Hepatocyte (in vitro differentiated cells): ENCODE measurements around the gene SLC17A8. TPM values are rescaled to one million over a fixed set of nuclear protein-coding genes. Genes with fewer than 3 reads are reported as not detected.

Experiments
- DNase-seq: peaks from one replicate; pipeline ENCODE4 v3.0.0-alpha.2; 2016; ENCODE audit warnings: low spot score
- H2AFZ ChIP-seq: fragments of 200-600 bp; sonication (generic); 2 replicates; pipeline ENCODE4 v1.6.0; 2016; ENCODE audit warnings: antibody characterized with exemption, mild to moderate bottlenecking
- H3K27ac ChIP-seq: fragments of 200-600 bp; sonication (generic); 2 replicates; pipeline ENCODE4 v1.5.1; 2016; ENCODE audit warnings: mild to moderate bottlenecking
- H3K27me3 ChIP-seq: fragments of 200-600 bp; sonication (generic); 2 replicates; pipeline ENCODE4 v1.6.1; 2016
- H3K36me3 ChIP-seq: fragments of 200-600 bp; sonication (generic); replicated peaks from 2 replicates; pipeline ENCODE4 v1.5.1; 2016; ENCODE audit warnings: low read depth; ENCODE audit not compliant: insufficient read depth
- H3K4me1 ChIP-seq: fragments of 200-600 bp; sonication (generic); 2 replicates; pipeline ENCODE4 v1.5.1; 2016; ENCODE audit warnings: mild to moderate bottlenecking, moderate library complexity; ENCODE audit not compliant: insufficient read depth
- H3K4me2 ChIP-seq: fragments of 200-600 bp; sonication (generic); 2 replicates; pipeline ENCODE4 v1.6.0; 2016
- H3K4me3 ChIP-seq: fragments of 200-600 bp; sonication (generic); 2 replicates; pipeline ENCODE4 v1.5.1; 2016; ENCODE audit warnings: mild to moderate bottlenecking
- H3K79me2 ChIP-seq: fragments of 200-600 bp; sonication (generic); 2 replicates; pipeline ENCODE4 v1.6.0; 2017; ENCODE audit warnings: mild to moderate bottlenecking
- H3K9me2 ChIP-seq: fragments of 200-600 bp; sonication (generic); replicated peaks from 2 replicates; pipeline ENCODE4 v1.6.0; 2017; ENCODE audit warnings: mild to moderate bottlenecking; ENCODE audit not compliant: insufficient read depth
- H3K9me3 ChIP-seq: fragments of 200-600 bp; sonication (generic); 2 replicates; pipeline ENCODE4 v1.5.1; 2016; ENCODE audit warnings: low read depth, mild to moderate bottlenecking
- H4K20me1 ChIP-seq: fragments of 200-600 bp; sonication (generic); 2 replicates; pipeline ENCODE4 v1.6.0; 2016; ENCODE audit warnings: mild to moderate bottlenecking; ENCODE audit not compliant: insufficient read depth, poor library complexity, severe bottlenecking
- CTCF ChIP-seq: fragments of 200-600 bp; sonication (generic); IDR thresholded peaks from 2 replicates; pipeline ENCODE4 v1.5.1; 2016; ENCODE audit warnings: antibody characterized with exemption, mild to moderate bottlenecking; ENCODE audit not compliant: poor library complexity
- EZH2 ChIP-seq: fragments of 200-600 bp; sonication (generic); IDR thresholded peaks from 2 replicates; pipeline ENCODE4 v1.6.1; 2016; ENCODE audit warnings: antibody characterized with exemption, mild to moderate bottlenecking, borderline replicate concordance
- EZH2phosphoT487 ChIP-seq: fragments of 200-600 bp; sonication (generic); IDR thresholded peaks from one replicate; pipeline ENCODE4 v1.6.1; 2018; ENCODE audit warnings: antibody characterized with exemption, mild to moderate bottlenecking, low read depth, moderate library complexity; ENCODE audit not compliant: unreplicated experiment, severe bottlenecking
- WGBS: methylation state at CpG from one replicate; pipeline ENCODE4 v1.1.6; 2016; ENCODE audit warnings: low lambda C conversion rate; ENCODE audit errors: missing lambda C conversion rate; 5-methylcytosine and 5-hydroxymethylcytosine counted together
- polyA plus RNA-seq: library from polyadenylated mRNA; unstranded; fragments of >200 nt; fragmentation: Nextera tagmentation; extraction: Ambion mirVana; gene quantifications from 2 replicates; pipeline ENCODE4 v1.2.1, GENCODE V29; 2016
- total RNA-seq: library from RNA; depleted of rRNA; stranded (reverse); fragments of >200 nt; gene quantifications from 2 replicates; pipeline ENCODE4 v1.2.3, GENCODE V29; 2014

Gene SLC17A8
- total and polyA plus RNA-seq, 2 experiments from 2014 or later: 0.10 TPM; not detected in 1

GRCh38 chr12:100384559-100384935, 27.7 kb downstream of the SLC17A8 start:
- Histone ChIP-seq H3K27me3 (no peaks in the 10 kb centered on the region), H3K4me3 (no peak overlapping the region), H2AFZ (no peak overlapping the region), H3K4me2 (no peak overlapping the region), H3K27ac (no peak overlapping the region), H3K79me2 (no peaks in the 10 kb centered on the region), H3K4me1 (no peaks in the 10 kb centered on the region), H3K9me2 (no peaks in the 10 kb centered on the region), H4K20me1 (no peaks in the 10 kb centered on the region), H3K9me3 (no peaks in the 10 kb centered on the region), H3K36me3 (no peaks in the 10 kb centered on the region)
- no peak for DNase-seq
- WGBS: 81% methylated on average over 5 of the region's 5 CpGs
- TF ChIP-seq EZH2: no peak
- TF ChIP-seq CTCF: no peak
- no peak for TF ChIP-seq EZH2phosphoT487

- no peaks in the 10 kb centered on the region for H3K36me3 ChIP-seq
- no peaks in the 10 kb centered on the region for H3K9me3 ChIP-seq
- no peak overlapping the region for H2AFZ ChIP-seq
- 95% methylated on average over 5 of the region's 5 CpGs for WGBS
- no peaks in the 10 kb centered on the region for H3K4me1 ChIP-seq
- H3K4me2 ChIP-seq: no peak overlapping the region
- H3K79me2 ChIP-seq: no peaks in the 10 kb centered on the region
- no peak for TF ChIP-seq EZH2
- no peak for TF ChIP-seq CTCF
- TF ChIP-seq EZH2phosphoT487: no peak
- DNase-seq: no peak
- no peak overlapping the region for H3K4me3 ChIP-seq
- no peaks in the 10 kb centered on the region for H3K9me2 ChIP-seq
- no peak overlapping the region for H3K27ac ChIP-seq
- H4K20me1 ChIP-seq: no peaks in the 10 kb centered on the region
- no peaks in the 10 kb centered on the region for H3K27me3 ChIP-seq
Measured at GRCh38 chr12:100388382-100388781, 31.5 kb downstream of the SLC17A8 start.

- H3K27ac ChIP-seq: no peak overlapping the region
- no peaks in the 10 kb centered on the region for H4K20me1 ChIP-seq
- TF ChIP-seq EZH2phosphoT487: no peak
- TF ChIP-seq CTCF: peak; percentile 30
- H3K4me3 ChIP-seq: no peak overlapping the region
- peak; percentile 36 for DNase-seq
- H3K79me2 ChIP-seq: no peaks in the 10 kb centered on the region
- 95% methylated on average over 2 of the region's 2 CpGs for WGBS
- H3K4me1 ChIP-seq: no peaks in the 10 kb centered on the region
- H3K27me3 ChIP-seq: no peaks in the 10 kb centered on the region
- no peak overlapping the region for H2AFZ ChIP-seq
- H3K4me2 ChIP-seq: no peak overlapping the region
- no peaks in the 10 kb centered on the region for H3K9me2 ChIP-seq
- no peaks in the 10 kb centered on the region for H3K36me3 ChIP-seq
- no peaks in the 10 kb centered on the region for H3K9me3 ChIP-seq
Measured at GRCh38 chr12:100391856-100392255, 35.0 kb downstream of the SLC17A8 start.

GRCh38 chr12:100393200-100393599, 36.3 kb downstream of the SLC17A8 start:
- no peaks in the 10 kb centered on the region for H3K4me1 ChIP-seq
- no peak overlapping the region for H3K27ac ChIP-seq
- no peak overlapping the region for H3K4me2 ChIP-seq
- DNase-seq: no peak
- no peaks in the 10 kb centered on the region for H3K9me2 ChIP-seq
- no peaks in the 10 kb centered on the region for H4K20me1 ChIP-seq
- no peaks in the 10 kb centered on the region for H3K79me2 ChIP-seq
- TF ChIP-seq EZH2 (no peak), EZH2phosphoT487 (no peak), CTCF (no peak)
- no peak overlapping the region for H2AFZ ChIP-seq
- H3K4me3 ChIP-seq: no peak overlapping the region
- no peaks in the 10 kb centered on the region for H3K36me3 ChIP-seq
- no peaks in the 10 kb centered on the region for H3K27me3 ChIP-seq
- H3K9me3 ChIP-seq: no peaks in the 10 kb centered on the region
- WGBS: 93% methylated on average over 6 of the region's 6 CpGs
